SU-DHL-6 (cell line): ENCODE results near the gene TPM4.

Source experiments
- H2AFZ ChIP-seq: fragments of 200-600 bp; sonication (generic); 2 replicates; pipeline ENCODE4 v1.6.1; 2014; ENCODE audit warnings: low read depth, mild to moderate bottlenecking, moderate library complexity, mixed read lengths, antibody characterized with exemption, low read length; ENCODE audit not compliant: severe bottlenecking
- H3F3A ChIP-seq: fragments of 200-600 bp; shearing (Covaris generic); 2 replicates; pipeline ENCODE4 v1.6.0; 2016; ENCODE audit warnings: antibody characterized with exemption, mild to moderate bottlenecking; ENCODE audit not compliant: insufficient read depth
- H3K27ac ChIP-seq: fragments of 200-600 bp; sonication (generic); 2 replicates; pipeline ENCODE4 v1.5.1; 2016; ENCODE audit warnings: low read depth, mild to moderate bottlenecking, low read length, moderate library complexity, mixed read lengths
- H3K27me3 ChIP-seq: fragments of 200-600 bp; sonication (generic), shearing (Covaris generic); 2 replicates; pipeline ENCODE4 v1.6.0; 2014; ENCODE audit warnings: mild to moderate bottlenecking, low read length
- H3K36me3 ChIP-seq: fragments of 200-600 bp; sonication (generic); 2 replicates; pipeline ENCODE4 v1.6.1; 2014; ENCODE audit warnings: mild to moderate bottlenecking, low read length, mixed read lengths
- H3K4me2 ChIP-seq: fragments of 300-600, 200-600 bp; shearing (Covaris generic), sonication (generic); 2 replicates; pipeline ENCODE4 v1.6.0; 2014; ENCODE audit warnings: low read length, low read depth, mild to moderate bottlenecking; ENCODE audit not compliant: poor library complexity, severe bottlenecking
- H3K4me3 ChIP-seq: fragments of 200-600 bp; sonication (generic); 2 replicates; pipeline ENCODE4 v1.5.1; 2014; ENCODE audit warnings: antibody characterized with exemption, low read length, mild to moderate bottlenecking, mixed read lengths; ENCODE audit not compliant: insufficient read depth, poor library complexity, severe bottlenecking
- H3K79me2 ChIP-seq: fragments of 200-600 bp; sonication (generic); 2 replicates; pipeline ENCODE4 v1.6.1; 2014; ENCODE audit warnings: mild to moderate bottlenecking, low read length, moderate library complexity; ENCODE audit not compliant: insufficient read depth
- H3K9ac ChIP-seq: fragments of 200-600 bp; sonication (generic); 2 replicates; pipeline ENCODE4 v1.7.0; 2014; ENCODE audit warnings: mild to moderate bottlenecking, low read length
- H3K9me2 ChIP-seq: fragments of 200-600 bp; sonication (generic); replicated peaks from 2 replicates; pipeline ENCODE4 v1.6.1; 2014; ENCODE audit warnings: low read length; ENCODE audit not compliant: insufficient read depth
- H3K9me3 ChIP-seq: fragments of 200-600 bp; sonication (generic); 2 replicates; pipeline ENCODE4 v1.6.1; 2014; ENCODE audit warnings: low read length, mixed read lengths; ENCODE audit not compliant: insufficient read depth
- H4K20me1 ChIP-seq: fragments of 200-600 bp; sonication (generic); 2 replicates; pipeline ENCODE4 v1.6.1; 2014; ENCODE audit warnings: low read depth, mild to moderate bottlenecking, antibody characterized with exemption, low read length, moderate library complexity, mixed read lengths
- EZH2phosphoT487 ChIP-seq: fragments of 200-600 bp; sonication (generic), shearing (Covaris generic); conservative IDR thresholded peaks from 2 replicates; pipeline ENCODE4 v1.6.1; 2018; ENCODE audit warnings: mild to moderate bottlenecking, antibody characterized with exemption, low read length, moderate library complexity, mixed read lengths
- TF ChIP-seq, protein P1 (sequence below): fragments of 200-600 bp; sonication (generic); IDR thresholded peaks from one replicate; pipeline ENCODE4 v1.5.1; 2017; ENCODE audit warnings: antibody characterized with exemption, mild to moderate bottlenecking, low read length, moderate library complexity; ENCODE audit not compliant: insufficient read depth, poor library complexity, severe bottlenecking

TPM4 gene

DNA sequence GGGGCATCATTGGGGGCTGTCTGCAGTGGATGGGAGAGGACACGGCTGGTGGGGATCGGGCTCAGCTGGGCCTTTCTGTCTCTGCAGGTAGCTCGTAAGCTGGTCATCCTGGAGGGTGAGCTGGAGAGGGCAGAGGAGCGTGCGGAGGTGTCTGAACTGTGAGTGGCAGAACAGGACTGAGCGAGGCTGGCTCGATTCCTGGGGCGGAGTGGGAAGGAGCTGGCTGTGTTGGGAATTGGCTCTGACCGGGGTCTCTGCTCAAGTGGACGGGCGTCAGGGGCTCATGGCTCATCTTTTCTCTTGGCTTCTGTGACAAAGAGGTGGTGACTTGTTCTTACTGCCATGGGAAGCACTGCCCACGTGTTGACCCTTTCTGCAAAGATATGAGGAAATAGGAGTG, 11.6 kb downstream of the TPM4 start:
- TF ChIP-seq EZH2phosphoT487: no peak
- TF ChIP-seq, protein P1, sequence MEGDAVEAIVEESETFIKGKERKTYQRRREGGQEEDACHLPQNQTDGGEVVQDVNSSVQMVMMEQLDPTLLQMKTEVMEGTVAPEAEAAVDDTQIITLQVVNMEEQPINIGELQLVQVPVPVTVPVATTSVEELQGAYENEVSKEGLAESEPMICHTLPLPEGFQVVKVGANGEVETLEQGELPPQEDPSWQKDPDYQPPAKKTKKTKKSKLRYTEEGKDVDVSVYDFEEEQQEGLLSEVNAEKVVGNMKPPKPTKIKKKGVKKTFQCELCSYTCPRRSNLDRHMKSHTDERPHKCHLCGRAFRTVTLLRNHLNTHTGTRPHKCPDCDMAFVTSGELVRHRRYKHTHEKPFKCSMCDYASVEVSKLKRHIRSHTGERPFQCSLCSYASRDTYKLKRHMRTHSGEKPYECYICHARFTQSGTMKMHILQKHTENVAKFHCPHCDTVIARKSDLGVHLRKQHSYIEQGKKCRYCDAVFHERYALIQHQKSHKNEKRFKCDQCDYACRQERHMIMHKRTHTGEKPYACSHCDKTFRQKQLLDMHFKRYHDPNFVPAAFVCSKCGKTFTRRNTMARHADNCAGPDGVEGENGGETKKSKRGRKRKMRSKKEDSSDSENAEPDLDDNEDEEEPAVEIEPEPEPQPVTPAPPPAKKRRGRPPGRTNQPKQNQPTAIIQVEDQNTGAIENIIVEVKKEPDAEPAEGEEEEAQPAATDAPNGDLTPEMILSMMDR: no peak
- Histone ChIP-seq H3K79me2 (no peaks in the 10 kb centered on the region), H3K9me2 (no peaks in the 10 kb centered on the region), H3K36me3 (peaks cover 11% of the 10 kb centered on the region; the same call in 1 of the 2 replicates), H3F3A (no peaks in the 10 kb centered on the region), H3K4me3 (no peak overlapping the region), H3K4me2 (no peak overlapping the region), H3K9me3 (no peaks in the 10 kb centered on the region), H2AFZ (no peak overlapping the region), H3K27ac (no peak overlapping the region), H3K9ac (no peak overlapping the region), H4K20me1 (no peaks in the 10 kb centered on the region), H3K27me3 (no peaks in the 10 kb centered on the region)

DNA sequence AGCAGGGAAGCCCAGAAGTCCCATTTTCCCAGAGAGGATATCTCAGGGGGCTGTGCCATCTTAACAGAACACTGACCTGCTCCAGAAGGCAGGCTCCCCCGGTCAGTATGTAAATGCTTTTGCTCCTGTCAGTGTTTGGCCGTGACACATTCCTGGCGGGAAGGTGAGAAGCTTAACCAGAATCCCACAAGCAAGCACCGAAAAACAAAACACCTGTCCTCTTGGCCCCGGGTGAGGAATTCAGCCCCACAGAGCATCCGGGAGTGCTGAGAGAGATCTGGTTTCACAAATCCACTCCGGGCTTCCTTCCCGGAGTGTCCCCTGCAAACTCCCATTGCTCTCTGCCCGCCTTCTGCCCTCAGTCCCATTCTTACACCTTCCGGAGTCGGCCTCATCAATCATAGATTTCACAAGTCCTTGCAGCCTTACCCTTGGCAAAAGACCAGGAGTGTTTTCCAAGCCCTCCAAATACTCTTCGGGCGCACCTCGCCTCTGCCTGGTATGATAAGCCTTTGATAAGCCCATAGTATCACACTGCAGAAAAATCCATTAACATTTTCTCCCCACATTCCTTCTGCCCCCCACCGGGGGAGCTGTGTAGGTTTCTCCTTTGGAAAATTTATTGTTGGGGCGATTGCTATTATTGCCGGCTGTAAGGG, 12.2 kb downstream of the TPM4 start:
- Histone ChIP-seq H3K27ac (no peak overlapping the region), H3K9me2 (no peaks in the 10 kb centered on the region), H3F3A (no peaks in the 10 kb centered on the region), H3K27me3 (no peaks in the 10 kb centered on the region), H3K9ac (no peak overlapping the region), H3K9me3 (no peaks in the 10 kb centered on the region), H3K4me2 (no peak overlapping the region), H3K79me2 (no peaks in the 10 kb centered on the region), H4K20me1 (no peaks in the 10 kb centered on the region), H2AFZ (no peak overlapping the region), H3K36me3 (peaks cover 12% of the 10 kb centered on the region; the same call in 1 of the 2 replicates), H3K4me3 (no peak overlapping the region)
- TF ChIP-seq, protein P1: no peak
- no peak for TF ChIP-seq EZH2phosphoT487

DNA sequence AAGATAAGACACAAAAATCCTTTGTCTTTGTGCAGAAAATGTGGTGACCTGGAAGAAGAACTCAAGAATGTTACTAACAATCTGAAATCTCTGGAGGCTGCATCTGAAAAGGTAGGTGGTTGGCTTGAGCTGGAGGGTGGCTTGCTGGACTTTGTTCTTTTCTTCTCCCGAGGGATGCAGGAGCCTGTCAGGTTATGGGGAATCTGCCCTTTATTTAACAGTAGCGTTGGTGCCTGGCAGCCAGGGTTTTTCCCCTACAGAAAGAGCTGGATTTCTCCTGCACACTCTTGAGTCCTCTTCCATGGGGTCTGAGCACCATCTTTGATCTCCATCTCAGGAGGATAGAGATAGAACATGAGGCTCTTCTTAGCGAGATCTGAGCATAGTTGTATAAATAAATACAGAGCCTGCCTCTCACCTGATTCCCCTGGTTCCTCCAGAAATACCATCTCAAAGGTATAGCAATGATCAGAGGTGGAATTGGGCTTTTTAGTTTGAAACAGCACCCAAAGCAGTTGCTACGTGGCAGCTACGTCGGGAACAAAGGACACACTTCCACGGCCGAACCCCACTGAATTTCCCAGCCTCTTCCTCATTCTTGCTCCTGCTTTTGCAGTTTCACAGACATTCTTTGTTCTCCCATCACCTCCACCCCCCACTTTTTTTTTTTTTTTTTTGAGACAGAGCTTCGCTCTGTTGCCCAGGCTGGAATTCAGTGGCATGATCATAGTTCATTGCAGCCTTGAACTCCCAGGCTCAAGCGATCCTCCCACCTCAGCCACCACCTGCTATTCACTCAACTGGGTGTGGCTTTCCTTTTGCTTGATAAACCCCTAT, 12.9 kb downstream of the TPM4 start:
- Histone ChIP-seq H3K9ac (no peak overlapping the region), H3K27me3 (no peaks in the 10 kb centered on the region), H3K9me3 (no peaks in the 10 kb centered on the region), H3F3A (no peaks in the 10 kb centered on the region), H3K9me2 (no peaks in the 10 kb centered on the region), H4K20me1 (no peaks in the 10 kb centered on the region), H3K27ac (no peak overlapping the region), H3K79me2 (no peaks in the 10 kb centered on the region), H3K4me3 (no peak overlapping the region), H3K4me2 (no peak overlapping the region), H3K36me3 (peaks cover 14% of the 10 kb centered on the region; the same call in 1 of the 2 replicates), H2AFZ (no peak overlapping the region)
- no peak for TF ChIP-seq EZH2phosphoT487
- TF ChIP-seq, protein P1: no peak
